HG03575 (cell line): ENCODE results near the gene ATF6.
"Not testable (repeated sequence)": the region's sequence is repeated elsewhere in the genome, so short reads cannot be mapped to it uniquely, and the experiment has no call there.

Source experiments
- ATAC-seq: cut with Tn5 transposase; IDR thresholded peaks from one replicate; pipeline ENCODE4 v1.9.1; 2021; ENCODE audit not compliant: unreplicated experiment, insufficient number of reproducible peaks, low FRiP score; ENCODE audit errors: extremely low read depth

ATF6 gene

DNA sequence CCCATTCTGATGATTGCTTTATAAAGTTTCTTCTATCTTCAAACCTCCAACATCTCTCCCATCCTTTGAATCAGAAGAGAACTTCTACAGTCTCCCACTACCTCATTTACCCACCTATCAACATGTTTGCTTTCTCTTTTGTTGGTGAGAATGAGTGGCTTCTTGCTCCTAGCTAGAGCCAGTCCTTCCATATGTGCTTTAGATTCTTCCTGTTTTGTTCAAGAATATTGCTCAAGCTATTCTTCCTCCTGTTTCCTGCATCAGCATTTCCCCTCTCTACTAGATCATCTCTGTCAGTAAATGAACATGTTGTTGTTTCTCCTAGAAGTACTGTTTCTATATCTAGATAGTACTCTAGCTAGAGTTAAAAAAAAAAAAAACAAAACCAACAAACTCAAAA is 6.3 kb downstream of the ATF6 start:
- ATAC-seq = no peak

DNA sequence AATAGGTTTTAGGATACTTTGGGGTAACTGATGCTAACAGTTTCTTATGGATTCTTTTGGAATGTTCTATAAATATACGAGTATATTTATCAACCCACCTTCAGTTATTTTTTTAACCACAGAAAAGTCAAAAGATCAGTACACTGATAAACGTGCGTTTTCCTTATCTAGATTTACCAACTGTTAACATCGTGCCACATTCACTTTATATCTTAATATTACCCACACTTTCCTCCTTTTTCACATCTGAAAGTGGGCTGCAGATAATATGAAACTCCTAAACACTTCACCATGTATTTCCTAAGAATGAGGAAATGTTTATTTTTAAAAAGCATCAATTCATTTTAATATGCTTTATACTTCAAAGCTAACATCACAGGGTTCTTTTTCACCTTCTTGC is 7.7 kb downstream of the ATF6 start:
- ATAC-seq = no peak

DNA sequence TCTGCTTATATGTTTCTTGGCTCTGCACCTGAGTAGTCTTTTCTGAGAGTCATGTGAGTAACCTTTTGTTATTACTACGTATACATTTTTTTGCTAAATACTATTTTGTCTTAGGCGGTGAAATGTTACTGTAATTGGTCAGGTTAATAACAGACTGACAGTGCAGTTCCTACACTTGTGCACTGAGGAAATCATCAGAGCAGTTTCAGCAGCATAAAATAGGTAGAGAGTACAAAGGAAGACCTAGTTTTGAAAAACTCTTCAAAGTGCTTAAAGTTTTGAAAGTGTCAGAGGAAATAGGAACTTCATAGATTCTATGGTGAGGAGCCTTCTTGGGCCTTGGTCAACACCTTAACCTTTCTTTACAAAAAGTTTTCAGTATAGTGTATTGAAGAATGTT is 11.1 kb downstream of the ATF6 start:
- no peak for ATAC-seq

DNA sequence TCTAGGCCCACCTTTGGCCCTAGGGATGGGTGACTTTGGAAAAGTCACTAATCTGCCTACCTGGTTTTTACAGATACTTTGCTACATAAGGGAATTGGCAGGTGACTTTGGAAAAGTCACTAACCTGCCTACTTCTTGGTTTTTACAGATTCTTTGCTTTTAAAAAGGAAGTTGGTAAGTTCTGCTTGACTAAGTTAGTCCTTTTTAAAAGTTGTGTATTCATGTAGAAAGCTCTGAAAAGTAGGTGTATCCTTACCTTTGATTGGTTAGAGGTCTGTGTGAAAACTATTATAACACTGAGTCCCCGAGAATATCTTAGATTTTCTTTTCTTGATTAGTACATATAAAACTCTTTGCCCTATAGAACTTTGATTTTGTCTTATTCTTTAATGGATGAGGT is 12.4 kb downstream of the ATF6 start:
- ATAC-seq = no peak

DNA sequence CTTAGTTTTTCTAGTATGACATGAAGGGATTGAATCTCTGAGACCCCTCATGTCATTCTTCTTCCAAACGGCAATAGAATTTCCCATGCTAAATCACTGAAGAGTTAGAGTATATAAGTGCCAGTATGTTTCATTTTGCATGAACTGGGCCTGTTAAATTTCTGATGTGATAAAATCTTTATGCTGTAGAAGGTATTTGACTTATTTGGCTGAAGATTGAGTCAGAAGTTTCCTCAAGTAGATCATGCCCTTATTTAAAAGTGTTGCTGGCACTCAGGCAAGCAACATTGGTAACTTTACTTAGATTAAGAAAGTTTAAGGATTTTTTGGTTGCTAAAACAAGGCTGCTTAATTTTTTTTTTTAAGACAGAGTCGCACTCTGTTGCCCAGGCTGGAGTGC is 13.3 kb downstream of the ATF6 start:
- no peak for ATAC-seq

DNA sequence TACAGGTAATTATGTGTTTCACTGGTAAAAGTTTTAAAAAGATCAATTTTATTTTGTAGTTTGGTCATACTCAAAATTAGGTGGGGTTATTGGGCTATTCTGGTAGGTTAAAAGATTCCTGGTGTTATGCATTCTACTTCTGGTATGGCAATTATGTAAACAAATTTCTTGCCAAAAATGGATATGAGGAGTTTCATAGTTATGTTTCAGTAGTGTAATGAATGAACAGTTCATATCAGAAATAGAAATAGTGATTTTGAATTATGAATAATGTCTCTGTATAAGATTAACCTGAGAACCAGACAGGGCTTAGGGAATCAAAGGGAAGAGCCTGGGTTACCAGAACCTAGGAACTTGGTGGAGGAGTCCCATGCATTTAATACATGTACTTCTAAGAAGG is 15.9 kb downstream of the ATF6 start:
- no peak for ATAC-seq

DNA sequence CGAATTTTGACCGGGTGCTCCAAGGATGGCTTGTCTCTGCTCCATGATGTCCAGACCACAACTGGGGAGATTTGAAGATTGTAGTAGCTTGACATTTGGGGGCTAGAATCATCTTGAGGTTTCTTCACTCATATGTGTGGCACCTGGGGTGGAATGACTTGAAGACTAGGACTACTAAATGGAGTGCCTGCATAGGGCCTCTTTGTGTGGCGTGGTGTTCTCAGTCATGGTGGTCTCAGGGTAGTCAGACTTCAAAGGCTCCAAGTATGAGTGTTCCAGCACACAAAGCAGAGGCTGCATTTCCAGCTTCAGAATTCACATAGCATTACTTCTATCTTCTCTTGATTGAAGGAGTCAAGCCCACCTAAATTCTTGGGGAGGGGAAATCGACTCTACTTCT is 16.8 kb downstream of the ATF6 start:
- no peak for ATAC-seq

DNA sequence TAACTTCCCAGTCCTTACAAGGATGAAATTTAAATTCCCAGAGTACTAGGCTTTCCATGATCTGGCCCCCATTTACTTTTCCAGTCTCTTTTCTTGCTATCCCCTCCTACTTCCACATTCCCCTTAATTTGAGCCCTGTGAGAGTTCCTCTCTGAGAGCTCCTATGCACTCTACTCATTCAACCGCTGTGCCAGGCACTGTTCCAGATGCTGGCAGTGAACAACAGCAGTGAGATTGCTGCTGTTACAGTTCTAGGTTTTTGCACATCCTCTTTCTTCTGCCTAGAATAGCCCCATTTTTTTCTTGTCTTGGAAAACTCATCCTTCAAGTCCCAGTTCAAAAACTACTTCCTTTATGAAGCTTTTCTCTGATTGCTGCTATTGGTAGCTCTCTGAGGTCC is 18.8 kb downstream of the ATF6 start:
- no peak for ATAC-seq

DNA sequence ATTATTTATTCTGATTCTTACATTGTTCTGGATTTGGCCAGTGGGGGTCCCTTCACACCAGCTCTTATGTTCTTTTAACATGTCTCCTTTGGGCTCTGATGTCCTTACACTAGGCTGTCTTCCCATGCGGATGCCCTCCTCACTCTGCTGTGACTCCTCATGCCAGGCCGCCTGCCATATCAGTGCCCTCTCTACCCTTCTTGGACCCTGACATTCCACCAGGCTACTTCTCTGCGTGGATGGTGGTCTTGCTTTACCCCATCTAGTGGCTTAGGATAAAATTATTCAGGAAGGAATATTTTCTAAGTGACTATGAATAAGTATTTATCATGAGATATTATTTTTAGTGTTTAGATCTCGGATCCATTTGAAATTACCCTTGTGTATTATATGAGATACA is 21.2 kb downstream of the ATF6 start:
- ATAC-seq = no peak

DNA sequence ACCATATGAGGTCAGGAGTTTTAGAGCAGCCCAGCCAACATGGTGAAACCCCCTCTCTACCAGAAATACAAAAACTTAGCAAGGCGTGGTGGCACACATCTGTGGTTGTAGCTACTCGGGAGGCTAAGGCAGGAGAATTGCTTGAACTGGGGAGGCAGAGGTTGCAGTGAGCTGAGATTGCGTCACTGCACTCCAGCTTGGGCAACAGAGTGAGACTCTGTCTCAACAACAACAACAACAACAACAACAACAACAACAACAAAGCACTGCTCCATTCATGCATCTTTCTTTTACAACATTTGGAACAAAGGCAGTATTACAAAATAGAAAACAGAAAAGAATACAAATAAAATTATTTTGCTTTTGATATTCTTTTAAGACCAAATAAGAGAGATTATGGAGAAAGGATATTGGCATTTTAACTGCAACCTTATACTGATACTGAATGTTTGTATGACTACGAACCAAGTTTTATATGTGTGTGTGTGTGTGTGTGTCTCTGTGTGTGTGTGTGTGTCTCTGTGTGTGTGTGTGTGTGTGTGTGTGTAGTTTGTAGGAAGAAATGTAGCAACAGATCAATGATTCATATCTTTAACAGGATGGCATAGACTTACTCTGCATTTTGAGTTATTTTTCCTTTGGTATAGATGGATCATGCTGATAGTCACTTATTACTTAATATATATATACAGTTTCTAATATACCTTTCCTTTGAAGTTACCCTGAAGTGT is 24.6 kb downstream of the ATF6 start:
- no peak for ATAC-seq

DNA sequence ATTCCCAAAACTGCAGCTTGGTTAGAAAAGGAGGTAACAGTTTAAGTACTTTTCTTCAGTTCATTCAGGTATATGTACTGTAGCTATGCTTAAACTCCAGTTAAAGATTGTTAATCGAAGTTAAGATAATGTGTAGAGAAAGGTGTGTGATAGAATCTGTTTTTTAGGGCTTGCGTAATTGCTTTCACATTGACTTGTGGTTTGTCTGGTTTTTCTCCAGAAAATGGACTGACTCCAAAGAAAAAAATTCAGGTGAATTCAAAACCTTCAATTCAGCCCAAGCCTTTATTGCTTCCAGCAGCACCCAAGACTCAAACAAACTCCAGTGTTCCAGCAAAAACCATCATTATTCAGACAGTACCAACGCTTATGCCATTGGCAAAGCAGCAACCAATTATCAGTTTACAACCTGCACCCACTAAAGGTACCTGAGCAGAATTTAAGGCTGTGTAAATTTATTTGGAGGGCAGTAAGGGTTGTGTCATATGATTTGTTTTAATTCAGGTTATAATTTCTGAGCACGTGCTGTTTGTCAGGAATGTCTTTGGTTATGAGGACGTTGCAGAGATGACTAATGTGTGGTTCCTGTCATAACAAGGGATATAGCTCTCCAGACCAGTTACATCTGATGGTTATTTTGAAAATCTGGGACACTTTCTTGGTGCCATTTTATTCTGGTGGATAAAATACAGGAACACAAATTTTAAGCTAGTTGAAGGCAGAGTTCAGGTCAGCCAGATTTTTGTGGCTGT is 26.0 kb downstream of the ATF6 start:
- no peak for ATAC-seq

DNA sequence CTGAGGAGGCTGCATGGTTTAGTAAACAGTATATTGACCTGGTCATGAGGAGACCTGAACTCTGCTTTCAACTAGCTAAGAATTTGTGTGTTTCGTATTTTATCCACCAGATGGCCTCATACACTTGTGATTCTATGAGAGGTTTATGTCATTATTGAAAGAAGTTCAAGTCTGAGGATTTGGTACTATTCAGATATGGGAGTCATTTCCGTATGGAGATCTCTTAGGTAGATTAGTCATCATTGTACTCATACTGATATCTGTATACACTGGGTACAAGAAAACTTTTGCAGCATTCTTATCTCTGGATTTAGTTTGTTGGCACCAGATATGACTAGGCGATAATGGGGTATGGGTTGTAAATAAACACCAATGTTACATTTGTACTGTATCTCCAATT is 26.6 kb downstream of the ATF6 start:
- ATAC-seq = no peak

DNA sequence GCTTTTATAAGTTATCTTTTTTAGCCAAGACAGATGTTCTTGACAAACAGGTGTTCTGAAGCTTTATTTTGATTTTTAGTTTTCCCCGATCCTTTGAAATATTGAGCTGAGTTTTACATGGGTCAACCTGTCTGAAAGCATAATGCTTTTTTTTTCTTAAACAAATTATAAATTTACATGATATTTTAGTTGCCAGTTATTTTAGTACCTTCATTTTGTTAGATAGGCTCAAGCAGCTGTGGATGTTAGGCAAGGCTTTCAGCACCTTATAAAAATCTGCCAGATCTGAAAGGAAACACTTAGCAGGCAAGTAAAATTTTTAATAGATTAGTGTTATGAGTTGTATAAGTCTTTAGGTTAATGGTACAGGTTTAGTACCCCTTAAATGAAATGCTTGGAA is 33.7 kb downstream of the ATF6 start:
- no peak for ATAC-seq

DNA sequence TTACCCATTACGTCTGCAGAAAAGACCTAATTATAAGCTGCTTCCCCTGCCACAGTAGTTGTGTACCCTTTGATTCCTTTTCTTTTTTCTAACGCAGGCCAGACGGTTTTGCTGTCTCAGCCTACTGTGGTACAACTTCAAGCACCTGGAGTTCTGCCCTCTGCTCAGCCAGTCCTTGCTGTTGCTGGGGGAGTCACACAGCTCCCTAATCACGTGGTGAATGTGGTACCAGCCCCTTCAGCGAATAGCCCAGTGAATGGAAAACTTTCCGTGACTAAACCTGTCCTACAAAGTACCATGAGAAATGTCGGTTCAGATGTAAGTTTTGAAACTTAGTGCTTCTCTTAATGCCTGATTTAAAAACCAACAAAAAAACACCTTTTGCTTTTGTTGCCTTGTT is 35.8 kb downstream of the ATF6 start:
- no peak for ATAC-seq

DNA sequence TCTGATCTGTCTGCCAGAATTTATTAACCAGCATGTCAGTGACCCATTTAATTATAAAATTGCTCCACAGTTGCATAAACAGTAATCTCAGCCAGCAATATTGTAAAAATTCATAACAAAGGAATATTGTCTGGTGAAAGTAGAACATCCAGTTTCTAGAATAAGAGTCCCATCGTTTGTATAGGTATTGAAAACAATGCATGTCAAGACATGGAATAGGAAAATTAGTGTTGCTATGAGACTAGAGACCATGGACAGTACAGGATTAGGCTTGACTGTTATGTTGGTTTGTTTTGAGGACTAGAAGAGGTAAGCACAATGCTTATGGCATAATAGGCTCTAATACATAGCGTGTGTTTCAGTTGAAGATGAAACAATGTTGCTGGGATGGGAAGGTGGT is 37.1 kb downstream of the ATF6 start:
- no peak for ATAC-seq

DNA sequence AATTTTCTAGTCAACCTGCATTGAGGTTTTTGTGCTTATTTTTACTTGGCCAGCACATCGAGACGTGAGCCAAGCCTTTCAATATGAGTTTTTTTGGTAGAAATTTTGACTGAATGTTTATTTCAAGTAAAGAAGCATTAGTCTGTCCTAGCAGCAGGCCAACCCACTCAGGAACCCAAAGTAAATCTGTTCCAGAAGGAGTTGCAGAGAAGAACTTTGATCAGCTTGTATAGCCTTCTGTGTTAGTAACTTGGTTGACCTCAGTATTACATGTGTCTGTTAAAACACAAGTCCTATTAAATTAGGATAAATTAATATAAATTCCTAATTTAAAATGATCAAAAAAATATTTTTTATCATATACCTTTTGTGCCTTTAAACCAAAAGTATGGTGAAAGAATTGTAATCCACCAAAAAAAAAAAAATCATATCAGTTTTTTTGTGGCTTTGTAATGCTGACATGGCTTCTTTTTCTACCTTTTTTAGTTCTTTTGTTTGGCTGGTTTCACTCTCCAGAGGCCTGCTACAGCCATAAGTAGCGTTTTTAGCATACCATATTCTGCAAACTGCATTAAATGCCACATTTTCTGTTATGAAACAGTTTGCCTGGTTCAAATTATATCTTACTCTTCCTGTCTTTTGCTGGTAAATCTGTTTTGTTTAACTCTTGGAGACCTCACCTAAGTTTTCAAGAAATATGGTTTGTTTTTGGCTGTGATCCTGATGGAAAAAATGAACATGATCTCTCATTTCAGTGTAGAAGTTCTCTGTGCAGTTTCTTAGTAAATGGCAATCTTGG is 39.5 kb downstream of the ATF6 start:
- no peak for ATAC-seq

DNA sequence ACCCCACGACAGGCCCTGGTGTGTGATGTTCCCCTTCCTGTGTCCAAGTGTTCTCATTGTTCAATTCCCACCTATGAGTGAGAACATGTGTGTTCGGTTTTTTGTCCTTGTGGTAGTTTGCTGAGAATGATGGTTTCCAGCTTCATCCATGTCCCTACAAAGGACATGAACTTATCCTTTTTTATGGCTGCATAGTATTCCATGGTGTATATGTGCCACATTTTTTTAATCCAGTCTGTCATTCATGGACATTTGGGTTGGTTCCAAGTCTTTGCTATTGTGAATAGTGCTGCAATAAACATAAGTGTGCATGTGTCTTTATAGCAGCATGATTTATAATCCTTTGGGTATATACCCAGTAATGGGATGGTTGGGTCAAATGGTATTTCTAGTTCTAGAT is 43.1 kb downstream of the ATF6 start:
- not testable (repeated sequence) for ATAC-seq

DNA sequence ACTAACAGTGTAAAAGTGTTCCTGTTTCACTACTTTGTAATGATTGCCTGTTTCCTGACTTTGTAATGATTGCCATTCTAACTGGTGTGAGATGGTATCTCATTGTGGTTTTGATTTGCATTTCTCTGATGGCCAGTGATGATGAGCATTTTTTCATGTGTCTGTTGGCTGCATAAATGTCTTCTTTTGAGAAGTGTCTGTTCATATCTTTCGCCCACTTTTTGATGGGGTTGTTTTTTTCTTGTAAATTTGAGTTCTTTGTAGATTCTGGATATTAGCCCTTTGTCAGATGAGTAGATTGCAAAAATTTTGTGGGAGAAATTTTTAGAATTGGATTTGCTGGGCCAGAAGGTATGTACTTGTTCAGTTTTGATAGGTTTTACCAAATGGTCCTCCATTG is 43.5 kb downstream of the ATF6 start:
- not testable (repeated sequence) for ATAC-seq

DNA sequence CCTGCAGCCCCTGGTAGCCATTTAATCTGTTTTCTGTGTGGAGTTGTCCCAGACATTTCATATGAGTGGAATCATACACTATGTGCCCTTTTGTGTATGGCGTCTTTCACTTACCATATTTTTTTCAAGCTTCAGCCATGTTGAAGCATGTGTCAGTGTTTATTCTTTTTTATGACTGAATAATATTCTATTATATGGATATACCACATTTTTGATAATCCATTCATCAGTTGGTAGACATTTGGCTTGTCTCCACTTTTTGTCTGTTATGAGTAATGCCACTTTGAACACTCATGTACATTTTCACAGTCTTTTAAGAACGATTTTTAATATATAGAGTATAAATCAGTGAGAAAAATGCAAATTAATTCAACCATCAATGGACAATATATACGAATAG is 44.7 kb downstream of the ATF6 start:
- ATAC-seq = no peak

DNA sequence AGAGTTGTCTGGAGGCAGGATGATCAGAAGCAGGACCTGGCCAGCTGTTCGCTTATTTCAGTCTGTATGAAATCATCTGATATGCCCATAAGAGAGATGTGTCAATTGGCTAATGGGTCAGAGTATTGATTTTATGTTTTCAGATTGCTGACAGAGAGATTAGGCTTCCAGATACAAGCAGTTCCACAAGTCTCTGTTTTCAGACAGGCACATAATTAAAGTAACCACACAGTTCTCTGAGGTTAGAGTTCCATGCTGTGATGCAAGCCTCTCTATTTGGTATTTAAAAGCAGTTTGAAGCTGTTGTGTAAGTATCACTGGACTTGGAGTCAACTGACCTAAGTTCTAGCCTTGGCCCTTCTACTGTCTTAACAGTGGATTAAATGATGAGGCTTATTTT is 50.1 kb downstream of the ATF6 start:
- no peak for ATAC-seq
